Gastrocnemius medialis (tissue), 4 donors: ENCODE results near the gene NPAS2.

Experiments used
- CTCF ChIP-seq, 5 experiments: fragments of 450-650 bp in 3 of 5; fragments of 200-600 bp in 2 of 5; sonication (generic) in 2 of 5; IDR thresholded peaks in 4 of 5; conservative IDR thresholded peaks in 1 of 5; 1 replicate in 4 of 5; 2 replicates in 1 of 5; pipeline ENCODE4 v1.5.1; 2016 to 2019; ENCODE audit warnings: antibody characterized with exemption in 5 of 5, mild to moderate bottlenecking in 3 of 5, moderate library complexity in 3 of 5
- POLR2A ChIP-seq, 2 donors: fragments of 450-650 bp; IDR thresholded peaks; one replicate each; pipeline ENCODE4 v1.6.1; 2017; ENCODE audit warnings: antibody characterized with exemption in 2 of 2, mild to moderate bottlenecking in 2 of 2, moderate library complexity in 2 of 2

GRCh38 chr2:101023327-101024107, 203.6 kb downstream of the NPAS2 start:
- no peak for TF ChIP-seq POLR2A (IDR thresholded peaks at IDR 0.05)
- TF ChIP-seq CTCF (IDR thresholded peaks at IDR 0.05 in 4 of 5, conservative IDR thresholded peaks at IDR 0.05 in 1 of 5) = no peak
